Transverse colon (tissue), 4 donors: ENCODE data around the gene TMTC2. TPM values are rescaled to one million over a fixed set of nuclear protein-coding genes. Genes with fewer than 3 reads are reported as not detected.

Experiments
- DNase-seq: peaks from one replicate; pipeline ENCODE4 v3.0.0-alpha.2; 2019
- H3K27ac ChIP-seq, 4 donors: fragments of 200-600 bp; sonication (generic); 2 replicates each; pipeline ENCODE4 v1.5.1; 2016 to 2018; ENCODE audit warnings: inconsistent platforms in 4 of 4
- H3K27me3 ChIP-seq: fragments of 200-600 bp; sonication (generic); 2 replicates; pipeline ENCODE4 v1.5.1; 2017; ENCODE audit warnings: inconsistent platforms
- H3K36me3 ChIP-seq, 4 donors: fragments of 200-600 bp; sonication (generic); 2 replicates each; pipeline ENCODE4 v1.5.1; 2017 to 2019; ENCODE audit warnings: inconsistent platforms in 4 of 4
- H3K4me1 ChIP-seq, 4 donors: fragments of 200-600 bp; sonication (generic); 2 replicates each; pipeline ENCODE4 v1.5.1; 2017 to 2020; ENCODE audit warnings: inconsistent platforms in 4 of 4
- H3K4me3 ChIP-seq, 4 donors: fragments of 200-600 bp; sonication (generic); 1 replicate in 1 of 4; 2 replicates in 3 of 4; pipeline versions ENCODE4 v1.5.1 to v1.6.1; 2017 to 2019; ENCODE audit warnings: inconsistent platforms in 4 of 4
- H3K9me3 ChIP-seq, 2 donors: fragments of 200-600 bp; sonication (generic); 2 replicates each; pipeline ENCODE4 v1.5.1; 2017 to 2019; ENCODE audit warnings: inconsistent platforms in 2 of 2
- EP300 ChIP-seq: sonication (generic); formaldehyde crosslinking; IDR thresholded peaks from one replicate; pipeline ENCODE4 v1.6.1; 2017; ENCODE audit warnings: antibody characterized with exemption, low read depth
- POLR2A ChIP-seq: fragments of 450-650 bp; IDR thresholded peaks from one replicate; pipeline ENCODE4 v1.6.1; 2016; ENCODE audit warnings: antibody characterized with exemption, mild to moderate bottlenecking, moderate library complexity
- POLR2AphosphoS5 ChIP-seq, 3 donors: sonication (generic); formaldehyde crosslinking; IDR thresholded peaks; one replicate each; pipeline ENCODE4 v1.6.1; 2016; ENCODE audit warnings: antibody characterized with exemption in 3 of 3
- WGBS, 2 donors: methylation state at CpG; one replicate each; pipeline ENCODE4 v1.1.5; 2018; ENCODE audit warnings: low coverage in 1 of 2; 5-methylcytosine and 5-hydroxymethylcytosine counted together
- in situ Hi-C, 4 donors: fragments of 200-750 bp; cut with MboI; loops; one replicate each; pipeline versions ENCODE4 v1.15.0 to v1.15.1; 2017; ENCODE audit warnings: low sequenced_read_pairs in 3 of 4, low pct_ligation_motif_present in 1 of 4, low pct_unique_long_range_greater_than_20kb in 1 of 4
- intact Hi-C: fragments of 100-400 bp; cut with DNase I; formaldehyde crosslinking; loops from one replicate; pipeline ENCODE4 v1.15.1; 2023; ENCODE audit warnings: low total_unique reads
- total RNA-seq, 4 donors: library from RNA; depleted of rRNA; stranded (reverse); fragments of >200 nt; gene quantifications; one replicate each; pipeline ENCODE4 v1.1.0, GENCODE V29; 2016
- TF ChIP-seq, protein P1 (sequence below), 5 experiments: fragments of 200-600 bp in 3 of 5; fragments of 450-650 bp in 2 of 5; sonication (generic) in 3 of 5; IDR thresholded peaks; 1 replicate in 2 of 5; 2 replicates in 3 of 5; pipeline ENCODE4 v1.5.1; 2016 to 2017; ENCODE audit warnings: antibody characterized with exemption in 5 of 5, inconsistent platforms in 3 of 5, mild to moderate bottlenecking in 2 of 5, moderate library complexity in 1 of 5

Gene TMTC2
- total RNA-seq, 4 donors from 2014 or later = 11.3 to 19.8 (median 17.1) TPM

DNA sequence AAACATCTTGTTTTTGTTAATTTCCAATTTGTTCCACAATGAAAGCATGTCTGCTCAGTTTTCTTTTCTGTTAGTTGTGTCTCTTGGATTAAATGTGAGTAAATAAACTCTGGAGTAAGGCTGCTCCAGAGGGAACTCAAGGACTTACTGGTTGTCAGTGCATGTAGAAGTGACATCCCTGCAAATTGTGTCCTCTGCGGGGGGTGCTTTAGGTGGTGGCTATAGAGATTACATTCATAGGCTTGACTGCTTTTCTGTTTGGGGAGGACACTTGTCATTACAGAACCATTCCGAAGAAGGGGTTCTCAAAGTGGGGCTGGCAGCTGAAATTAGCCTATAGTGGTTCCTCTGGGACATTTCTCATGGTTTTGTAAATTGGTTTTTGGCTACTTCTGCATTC, 8.8 kb downstream of the TMTC2 start:
- no peak for DNase-seq
- TF ChIP-seq POLR2AphosphoS5 (IDR thresholded peaks at IDR 0.05) (no peak), EP300 (no peak), POLR2A (no peak)
- TF ChIP-seq, protein P1, sequence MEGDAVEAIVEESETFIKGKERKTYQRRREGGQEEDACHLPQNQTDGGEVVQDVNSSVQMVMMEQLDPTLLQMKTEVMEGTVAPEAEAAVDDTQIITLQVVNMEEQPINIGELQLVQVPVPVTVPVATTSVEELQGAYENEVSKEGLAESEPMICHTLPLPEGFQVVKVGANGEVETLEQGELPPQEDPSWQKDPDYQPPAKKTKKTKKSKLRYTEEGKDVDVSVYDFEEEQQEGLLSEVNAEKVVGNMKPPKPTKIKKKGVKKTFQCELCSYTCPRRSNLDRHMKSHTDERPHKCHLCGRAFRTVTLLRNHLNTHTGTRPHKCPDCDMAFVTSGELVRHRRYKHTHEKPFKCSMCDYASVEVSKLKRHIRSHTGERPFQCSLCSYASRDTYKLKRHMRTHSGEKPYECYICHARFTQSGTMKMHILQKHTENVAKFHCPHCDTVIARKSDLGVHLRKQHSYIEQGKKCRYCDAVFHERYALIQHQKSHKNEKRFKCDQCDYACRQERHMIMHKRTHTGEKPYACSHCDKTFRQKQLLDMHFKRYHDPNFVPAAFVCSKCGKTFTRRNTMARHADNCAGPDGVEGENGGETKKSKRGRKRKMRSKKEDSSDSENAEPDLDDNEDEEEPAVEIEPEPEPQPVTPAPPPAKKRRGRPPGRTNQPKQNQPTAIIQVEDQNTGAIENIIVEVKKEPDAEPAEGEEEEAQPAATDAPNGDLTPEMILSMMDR (IDR thresholded peaks at IDR 0.05) = no peak
- no peak overlapping the region for H3K4me3 ChIP-seq
- 80 to 94% methylated on average over 1 to 2 of the region's 2 CpGs for WGBS, 2 donors
- H3K4me1 ChIP-seq = peaks cover 0 to 11% (median 0%) of the 10 kb centered on the region in 4 donors
- no peaks in the 10 kb centered on the region for H3K27me3 ChIP-seq
- no peaks in the 10 kb centered on the region for H3K9me3 ChIP-seq
- no peak overlapping the region for H3K27ac ChIP-seq
- in situ Hi-C loops = no loop called here
- intact Hi-C loops = no loop called here
- peaks cover 0 to 5% (median 0%) of the 10 kb centered on the region in 4 donors for H3K36me3 ChIP-seq

DNA sequence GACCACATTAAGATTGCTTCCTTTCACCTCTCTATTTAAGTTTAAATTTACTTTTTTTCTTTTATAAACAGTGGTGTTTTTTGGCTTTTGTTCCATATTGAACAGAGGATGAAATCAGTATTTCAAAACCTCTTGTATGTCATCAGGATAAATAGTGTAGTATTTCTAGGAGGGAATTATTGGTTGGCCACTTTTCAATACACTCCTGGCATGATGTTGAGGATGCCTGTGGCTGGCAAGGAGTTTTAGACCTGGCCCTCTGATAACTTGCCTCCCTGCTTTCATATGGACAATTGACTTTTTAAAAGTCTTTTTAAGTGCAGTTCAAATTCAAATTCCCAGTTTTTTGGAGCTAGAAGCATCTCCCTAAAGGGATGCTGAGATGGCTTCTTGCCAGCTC, 9.8 kb downstream of the TMTC2 start:
- Histone ChIP-seq H3K4me3 (no peak overlapping the region), H3K27ac (no peak overlapping the region), H3K9me3 (no peaks in the 10 kb centered on the region), H3K27me3 (no peaks in the 10 kb centered on the region), H3K4me1 (peaks cover 0 to 10% (median 0%) of the 10 kb centered on the region in 4 donors), H3K36me3 (peaks cover 0 to 5% (median 0%) of the 10 kb centered on the region in 4 donors)
- TF ChIP-seq, protein P1 (IDR thresholded peaks at IDR 0.05) = no peak
- TF ChIP-seq EP300 = no peak
- no peak for DNase-seq
- intact Hi-C loops = no loop called here
- in situ Hi-C loops = no loop called here

DNA sequence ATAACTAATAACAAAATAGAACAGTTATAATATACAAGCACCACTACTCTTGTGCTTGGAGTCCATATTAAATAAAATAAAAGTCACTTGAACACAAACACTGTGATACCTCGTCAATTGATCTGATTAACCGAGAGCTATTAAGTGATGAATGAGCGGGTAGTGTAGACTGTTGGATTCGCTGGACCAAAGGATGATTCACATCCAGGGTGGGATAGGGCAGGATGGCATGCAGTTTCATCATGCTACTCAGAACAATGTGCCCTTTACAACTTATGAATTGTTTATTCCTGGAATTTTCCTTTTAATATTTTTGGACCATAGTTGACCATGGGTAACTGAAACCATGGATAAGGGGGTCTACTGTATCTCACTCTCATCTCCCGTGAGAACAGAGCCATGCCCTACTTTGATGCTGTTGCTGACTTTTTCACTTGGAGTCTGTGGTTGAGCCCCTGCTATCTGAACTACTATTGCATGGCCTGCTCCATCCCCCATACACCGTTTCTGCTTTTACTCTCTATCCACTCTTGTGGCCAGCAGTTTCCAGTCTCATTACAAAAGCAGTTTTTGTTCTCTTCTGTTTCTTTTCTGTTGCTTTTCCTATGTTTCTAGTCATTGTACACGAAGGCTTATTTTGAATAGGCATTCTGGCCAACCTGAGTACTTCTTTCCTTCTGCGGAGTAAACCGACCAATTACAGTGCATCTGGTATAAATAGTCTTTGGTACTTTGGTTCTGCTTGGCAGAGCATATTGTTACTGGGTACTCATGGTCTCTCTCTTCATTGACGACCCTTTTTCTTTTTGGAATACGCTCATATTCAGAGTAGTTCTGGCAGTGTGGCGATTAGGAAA, 12.2 kb downstream of the TMTC2 start:
- Histone ChIP-seq H3K9me3 (no peaks in the 10 kb centered on the region), H3K36me3 (no peaks in the 10 kb centered on the region), H3K27me3 (no peaks in the 10 kb centered on the region), H3K4me3 (no peak overlapping the region), H3K4me1 (no peaks in the 10 kb centered on the region), H3K27ac (no peak overlapping the region)
- in situ Hi-C loops = no loop called here
- DNase-seq = no peak
- TF ChIP-seq EP300 (no peak), POLR2A (no peak), POLR2AphosphoS5 (IDR thresholded peaks at IDR 0.05) (no peak)
- TF ChIP-seq, protein P1 (IDR thresholded peaks at IDR 0.05) = no peak
- WGBS, 2 donors = 87 to 90% methylated on average over 10 to 12 of the region's 12 CpGs
- intact Hi-C loops = no loop called here

DNA sequence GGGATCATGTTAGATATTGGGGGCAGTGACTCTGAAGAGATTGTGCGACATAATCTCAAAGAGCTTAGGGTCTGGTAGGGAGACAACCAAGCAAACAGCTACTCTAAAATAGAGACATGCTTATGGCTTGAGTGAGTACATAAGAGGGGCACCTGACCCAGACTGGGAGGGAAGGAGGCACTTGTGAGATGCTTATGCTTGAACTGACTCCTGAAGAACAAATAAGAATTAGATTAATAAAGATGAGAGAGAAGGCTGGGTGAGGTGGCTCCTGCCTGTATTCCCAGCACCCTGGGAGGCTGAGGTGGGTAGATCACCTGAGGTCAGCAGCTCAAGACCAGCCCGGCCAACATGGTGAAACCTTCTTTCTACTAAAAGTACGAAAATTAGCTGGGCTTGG, 19.1 kb downstream of the TMTC2 start:
- no peak overlapping the region for H3K27ac ChIP-seq
- DNase-seq = no peak
- peaks cover 0 to under 1% (median 0%) of the 10 kb centered on the region in 4 donors for H3K36me3 ChIP-seq
- no peaks in the 10 kb centered on the region for H3K27me3 ChIP-seq
- intact Hi-C loops = no loop called here
- TF ChIP-seq POLR2A (no peak), POLR2AphosphoS5 (IDR thresholded peaks at IDR 0.05) (no peak), EP300 (no peak)
- TF ChIP-seq, protein P1 (IDR thresholded peaks at IDR 0.05) = no peak
- in situ Hi-C loops = no loop called here
- WGBS, 2 donors = 69 to 93% methylated on average over 2 to 3 of the region's 3 CpGs
- H3K4me3 ChIP-seq = no peak overlapping the region
- H3K9me3 ChIP-seq = no peaks in the 10 kb centered on the region
- peaks cover 0 to 26% (median 6%) of the 10 kb centered on the region in 4 donors for H3K4me1 ChIP-seq
